HCT116 (cell line): ENCODE data around the gene UMOD. TPM values are rescaled to one million over a fixed set of nuclear protein-coding genes. Genes with fewer than 3 reads are reported as not detected.

Experiments
- ATAC-seq: fragments of 200-7000 bp; cut with Tn5 transposase; 2 replicates; pipeline ENCODE4 v1.9.1; 2020; ENCODE audit warnings: mild to moderate bottlenecking, moderate library complexity
- BruUV-seq: library from RNA; stranded (reverse); fragments of 400-500 nt; replicated peaks from 2 replicates; lab custom pipeline; 2021; lab: Mats Ljungman, UMichigan
- CTCF ChIA-PET: fragments of 300-600 bp; sonication (Branson Sonifier 250); formaldehyde crosslinking; loops from one replicate; lab custom pipeline; 2021; ENCODE audit warnings: antibody characterized with exemption; lab: Charles Lee
- POLR2A ChIA-PET: fragments of 300-600, 350-600 bp; sonication (Branson Sonifier 250); formaldehyde crosslinking; loops from one replicate; lab custom pipeline; 2021; ENCODE audit warnings: antibody characterized with exemption; lab: Charles Lee
- RAD21 ChIA-PET, 2 experiments: fragments of 300-600 bp; sonication (Branson Sonifier 250); formaldehyde crosslinking; loops; one replicate each; lab custom pipeline; 2023; ENCODE audit warnings: low total read pairs in 2 of 2; ENCODE audit not compliant: uncharacterized antibody in 2 of 2, unreplicated experiment in 2 of 2, low non-redundant PET in 1 of 2; lab: Charles Lee
- DNase-seq: peaks from one replicate; pipeline ENCODE4 v3.0.0-alpha.2; 2010; ENCODE audit warnings: low read depth, low spot score
- H2AFZ ChIP-seq: fragments of 200-600 bp; shearing (Covaris generic), sonication (generic); 2 replicates; pipeline ENCODE4 v1.6.1; 2017; ENCODE audit warnings: low read depth, mixed run types, mixed read lengths, antibody characterized with exemption, low read length; ENCODE audit not compliant: poor library complexity, severe bottlenecking
- H3K27ac ChIP-seq: 2 replicates; pipeline ENCODE4 v1.5.1; 2012; ENCODE audit warnings: low read depth, low read length
- H3K27me3 ChIP-seq: fragments of 200-600 bp; sonication (generic); 2 replicates; pipeline ENCODE4 v1.6.1; 2016; ENCODE audit warnings: mixed run types, low read length, mixed read lengths; ENCODE audit not compliant: insufficient read depth
- H3K36me3 ChIP-seq, 2 experiments: fragments of 200-500 bp in 1 of 2; fragments of 200-600 bp in 1 of 2; sonication (Bioruptor generic) in 1 of 2; sonication (generic) in 1 of 2; 2 replicates each; pipeline versions ENCODE4 v1.5.1 to v1.6.1; 2014 to 2016; ENCODE audit warnings: low read length in 2 of 2, inconsistent platforms in 1 of 2, mixed read lengths in 1 of 2, mixed run types in 1 of 2; ENCODE audit not compliant: insufficient read depth in 2 of 2, control insufficient read depth in 1 of 2
- H3K4me1 ChIP-seq, 2 experiments: fragments of 200-600 bp in 1 of 2; sonication (generic) in 1 of 2; 2 replicates each; pipeline versions ENCODE4 v1.5.1 to v1.6.1; 2012 to 2017; ENCODE audit warnings: low read length in 2 of 2, inconsistent platforms in 1 of 2, mild to moderate bottlenecking in 1 of 2, mixed read lengths in 1 of 2, mixed run types in 1 of 2, moderate library complexity in 1 of 2; ENCODE audit not compliant: insufficient read depth in 2 of 2, control insufficient read depth in 1 of 2
- H3K4me2 ChIP-seq: fragments of 200-600 bp; sonication (generic); 2 replicates; pipeline ENCODE4 v1.6.1; 2017; ENCODE audit warnings: mixed run types, low read length, mixed read lengths
- H3K4me3 ChIP-seq, 2 experiments: fragments of 200-600 bp in 1 of 2; sonication (generic) in 1 of 2; replicated peaks in 1 of 2; 2 replicates each; pipeline ENCODE4 v1.5.1; 2011 to 2016; ENCODE audit warnings: low read length in 2 of 2, control low read depth in 1 of 2, low read depth in 1 of 2, mild to moderate bottlenecking in 1 of 2, mixed read lengths in 1 of 2, mixed run types in 1 of 2
- H3K79me2 ChIP-seq: fragments of 200-600 bp; sonication (generic); 2 replicates; pipeline ENCODE4 v1.6.1; 2017; ENCODE audit warnings: mild to moderate bottlenecking, mixed run types, low read length, moderate library complexity, mixed read lengths; ENCODE audit not compliant: insufficient read depth
- H3K9ac ChIP-seq: fragments of 200-600 bp; sonication (generic); 2 replicates; pipeline ENCODE4 v1.6.1; 2016; ENCODE audit warnings: low read length, mixed read lengths
- H3K9me2 ChIP-seq: fragments of 200-600 bp; sonication (generic), shearing (Covaris generic); 2 replicates; pipeline ENCODE4 v1.6.1; 2017; ENCODE audit warnings: mixed run types, mild to moderate bottlenecking, moderate library complexity; ENCODE audit not compliant: insufficient read depth
- H3K9me3 ChIP-seq, 2 experiments: fragments of 200-500 bp in 1 of 2; fragments of 200-600 bp in 1 of 2; sonication (Bioruptor generic) in 1 of 2; sonication (generic) in 1 of 2; 2 replicates each; pipeline ENCODE4 v1.6.1; 2014 to 2017; ENCODE audit warnings: low read length in 2 of 2, mixed read lengths in 2 of 2, inconsistent platforms in 1 of 2, low read depth in 1 of 2, mild to moderate bottlenecking in 1 of 2, mixed run types in 1 of 2, moderate library complexity in 1 of 2; ENCODE audit not compliant: control insufficient read depth in 1 of 2, insufficient read depth in 1 of 2
- H4K20me1 ChIP-seq: fragments of 200-600 bp; sonication (generic), shearing (Covaris generic); 2 replicates; pipeline ENCODE4 v1.6.1; 2017; ENCODE audit warnings: mixed run types, mild to moderate bottlenecking, moderate library complexity; ENCODE audit not compliant: insufficient read depth
- CTCF ChIP-seq, 3 experiments: fragments of 200-600 bp in 1 of 3; sonication (generic) in 1 of 3; IDR thresholded peaks in 2 of 3; conservative IDR thresholded peaks in 1 of 3; 2 replicates each; pipeline ENCODE4 v1.5.1; 2012 to 2017; ENCODE audit warnings: low read depth in 2 of 3, low read length in 2 of 3, antibody characterized with exemption in 1 of 3, borderline replicate concordance in 1 of 3, control low read depth in 1 of 3, mild to moderate bottlenecking in 1 of 3, mixed read lengths in 1 of 3, mixed run types in 1 of 3, moderate library complexity in 1 of 3; ENCODE audit not compliant: insufficient read depth in 1 of 3
- FOSL1 ChIP-seq: IDR thresholded peaks from 2 replicates; pipeline ENCODE4 v1.6.1; 2012; ENCODE audit warnings: low read depth
- SRF ChIP-seq: IDR thresholded peaks from 2 replicates; pipeline ENCODE4 v1.6.1; 2012; ENCODE audit warnings: low read depth
- ZFX ChIP-seq: fragments of 450-650 bp; IDR thresholded peaks from 2 replicates; pipeline ENCODE4 v1.6.1; 2017
- ZNF274 ChIP-seq: fragments of 200-500 bp; sonication (Bioruptor generic); IDR thresholded peaks from 2 replicates; pipeline ENCODE4 v1.6.1; 2014; ENCODE audit warnings: mild to moderate bottlenecking, low read depth, low read length, inconsistent platforms
- intact Hi-C: fragments of 100-400 bp; cut with micrococcal nuclease; formaldehyde crosslinking; loops from 2 replicates; pipeline ENCODE4 v1.10.0; 2022
- total RNA-seq: library from RNA; stranded (reverse); gene quantifications from one replicate; pipeline ENCODE4 v1.2.1, GENCODE V29; 2021; ENCODE audit not compliant: unreplicated experiment
- TF ChIP-seq, protein P1 (sequence below): IDR thresholded peaks from 2 replicates; pipeline ENCODE4 v1.6.1; 2012; ENCODE audit warnings: low read depth

The UMOD gene
- total RNA-seq, 1 experiment from 2014 or later = not detected

- RAD21 ChIA-PET = no interaction called here
- POLR2A ChIA-PET = no interaction called here
- H3K9ac ChIP-seq = no peak overlapping the region
- DNase-seq (no peak), ATAC-seq (no peak)
- CTCF ChIA-PET = no interaction called here
- no peaks in the 10 kb centered on the region for H3K9me2 ChIP-seq
- no peak overlapping the region for H3K4me3 ChIP-seq
- H3K27me3 ChIP-seq = 0 out of 2 replicates have a peak, but pooled peaks cover 2% of the 10 kb centered on the region
- no peaks in the 10 kb centered on the region for H3K4me1 ChIP-seq
- intact Hi-C loops = no loop called here
- BruUV-seq = no TSS peak
- no peaks in the 10 kb centered on the region for H3K36me3 ChIP-seq
- no peaks in the 10 kb centered on the region for H4K20me1 ChIP-seq
- TF ChIP-seq SRF = no peak
- TF ChIP-seq FOSL1 = no peak
- TF ChIP-seq ZFX = no peak
- no peak for TF ChIP-seq CTCF (IDR thresholded peaks at IDR 0.05 in 2 of 3, conservative IDR thresholded peaks at IDR 0.05 in 1 of 3; ENCODE audit: borderline replicate concordance in 1 of 3, insufficient read depth in 1 of 3, low read depth in 2 of 3, low read length in 2 of 3)
- TF ChIP-seq, protein P1, sequence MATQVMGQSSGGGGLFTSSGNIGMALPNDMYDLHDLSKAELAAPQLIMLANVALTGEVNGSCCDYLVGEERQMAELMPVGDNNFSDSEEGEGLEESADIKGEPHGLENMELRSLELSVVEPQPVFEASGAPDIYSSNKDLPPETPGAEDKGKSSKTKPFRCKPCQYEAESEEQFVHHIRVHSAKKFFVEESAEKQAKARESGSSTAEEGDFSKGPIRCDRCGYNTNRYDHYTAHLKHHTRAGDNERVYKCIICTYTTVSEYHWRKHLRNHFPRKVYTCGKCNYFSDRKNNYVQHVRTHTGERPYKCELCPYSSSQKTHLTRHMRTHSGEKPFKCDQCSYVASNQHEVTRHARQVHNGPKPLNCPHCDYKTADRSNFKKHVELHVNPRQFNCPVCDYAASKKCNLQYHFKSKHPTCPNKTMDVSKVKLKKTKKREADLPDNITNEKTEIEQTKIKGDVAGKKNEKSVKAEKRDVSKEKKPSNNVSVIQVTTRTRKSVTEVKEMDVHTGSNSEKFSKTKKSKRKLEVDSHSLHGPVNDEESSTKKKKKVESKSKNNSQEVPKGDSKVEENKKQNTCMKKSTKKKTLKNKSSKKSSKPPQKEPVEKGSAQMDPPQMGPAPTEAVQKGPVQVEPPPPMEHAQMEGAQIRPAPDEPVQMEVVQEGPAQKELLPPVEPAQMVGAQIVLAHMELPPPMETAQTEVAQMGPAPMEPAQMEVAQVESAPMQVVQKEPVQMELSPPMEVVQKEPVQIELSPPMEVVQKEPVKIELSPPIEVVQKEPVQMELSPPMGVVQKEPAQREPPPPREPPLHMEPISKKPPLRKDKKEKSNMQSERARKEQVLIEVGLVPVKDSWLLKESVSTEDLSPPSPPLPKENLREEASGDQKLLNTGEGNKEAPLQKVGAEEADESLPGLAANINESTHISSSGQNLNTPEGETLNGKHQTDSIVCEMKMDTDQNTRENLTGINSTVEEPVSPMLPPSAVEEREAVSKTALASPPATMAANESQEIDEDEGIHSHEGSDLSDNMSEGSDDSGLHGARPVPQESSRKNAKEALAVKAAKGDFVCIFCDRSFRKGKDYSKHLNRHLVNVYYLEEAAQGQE = no peak
- no peak for TF ChIP-seq ZNF274
- TF ChIP-seq, all 23 proteins: peak for 0
- Histone ChIP-seq H3K4me2 (no peak overlapping the region), H3K9me3 (no peaks in the 10 kb centered on the region), H3K27ac (no peak overlapping the region), H2AFZ (no peak overlapping the region), H3K79me2 (no peaks in the 10 kb centered on the region)
Observed at GRCh38 chr16:20344611-20345010, 7.9 kb downstream of the UMOD start.
